Stimulated activated naive B cell treated with anti-CD40 and anti-IgM and Interleukin-4, amounts not matched to agents 10 μg/mL and 1 μg/mL and 100 μg/mL, for 72 hours (primary cell): Measurements from ENCODE around the gene LUZP1.

ENCODE experiments used
- ATAC-seq, 2 donors: fragments of 150-1000 bp; cut with Tn5 transposase; replicated peaks; 2 replicates each; pipeline ENCODE4 v1.10.0; 2021; ENCODE audit warnings: moderate library complexity in 1 of 2
- DNase-seq: peaks from one replicate; pipeline ENCODE4 v3.0.0; 2021
- H3K27ac Mint-ChIP-seq: one replicate; pipeline ENCODE4 v1.8.0; 2022; ENCODE audit warnings: mild to moderate bottlenecking, mixed read lengths
- H3K27me3 Mint-ChIP-seq, 2 donors: one replicate each; pipeline ENCODE4 v1.8.0; 2022; ENCODE audit warnings: mixed read lengths in 2 of 2
- H3K36me3 Mint-ChIP-seq, 2 donors: one replicate each; pipeline ENCODE4 v1.8.0; 2022; ENCODE audit warnings: mixed read lengths in 2 of 2, mild to moderate bottlenecking in 1 of 2
- H3K4me1 Mint-ChIP-seq, 2 donors: one replicate each; pipeline ENCODE4 v1.8.0; 2022; ENCODE audit warnings: mixed read lengths in 2 of 2, mild to moderate bottlenecking in 1 of 2
- H3K4me3 Mint-ChIP-seq, 2 donors: one replicate each; pipeline ENCODE4 v1.8.0; 2022; ENCODE audit warnings: mild to moderate bottlenecking in 2 of 2, mixed read lengths in 2 of 2, moderate library complexity in 1 of 2
- H3K9me3 Mint-ChIP-seq, 2 donors: one replicate each; pipeline ENCODE4 v1.8.0; 2022; ENCODE audit warnings: mixed read lengths in 2 of 2, mild to moderate bottlenecking in 1 of 2

The LUZP1 gene

DNA sequence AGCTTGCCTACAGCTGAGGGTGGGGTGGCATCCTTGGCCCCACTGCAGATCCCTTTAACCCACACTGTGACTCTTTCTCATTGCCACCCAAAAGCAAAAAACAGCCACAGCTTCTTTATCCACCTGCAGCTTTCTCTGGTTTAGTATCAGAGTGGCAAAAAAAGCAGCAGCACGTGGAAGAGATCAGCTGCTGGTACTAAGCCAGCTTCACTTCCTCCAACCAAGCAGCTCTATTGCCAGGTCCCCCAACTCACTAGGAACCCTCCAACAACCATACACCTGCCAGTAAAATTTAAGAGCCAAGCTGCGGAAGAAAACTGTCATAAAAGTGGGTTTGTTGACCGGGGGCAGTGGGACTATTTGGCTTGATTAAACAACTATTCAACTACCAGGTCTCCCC lies 83.0 kb downstream of the LUZP1 start:
- ATAC-seq = no peak
- Mint-ChIP-seq H3K4me1 (peaks cover 0 to 3% of the 10 kb centered on the region in 2 donors), H3K27ac (peak overlapping the region; percentile 62), H3K36me3 (peaks cover 38 to 64% of the 10 kb centered on the region in 2 donors), H3K4me3 (no peak overlapping the region), H3K27me3 (no peaks in the 10 kb centered on the region), H3K9me3 (no peaks in the 10 kb centered on the region)
- no peak for DNase-seq

DNA sequence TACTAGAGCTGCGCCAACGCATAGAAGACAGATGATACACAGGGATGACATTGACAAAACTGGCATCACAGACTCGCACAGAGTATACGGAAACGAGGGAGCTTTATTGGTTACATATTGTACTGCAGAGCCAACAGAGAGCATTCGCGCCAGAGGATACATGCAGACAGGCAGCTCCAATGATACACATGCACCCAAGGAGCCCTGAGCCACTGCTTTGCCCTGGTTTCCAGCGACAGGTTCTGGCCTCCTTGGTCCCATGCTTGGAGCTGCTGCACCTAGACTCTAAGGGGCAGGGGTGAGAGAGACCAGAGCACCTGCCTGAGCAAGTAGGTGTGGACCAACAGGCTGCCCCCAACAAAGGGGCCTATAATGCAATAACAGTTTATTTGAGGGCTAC lies 83.8 kb downstream of the LUZP1 start:
- H3K36me3 Mint-ChIP-seq = peaks cover 41 to 68% of the 10 kb centered on the region in 2 donors
- H3K4me1 Mint-ChIP-seq = peaks cover 0 to 3% of the 10 kb centered on the region in 2 donors
- ATAC-seq = no peak
- DNase-seq = no peak
- no peak overlapping the region for H3K4me3 Mint-ChIP-seq
- H3K27ac Mint-ChIP-seq = no peak overlapping the region
- H3K27me3 Mint-ChIP-seq = no peaks in the 10 kb centered on the region
- H3K9me3 Mint-ChIP-seq = no peaks in the 10 kb centered on the region

DNA sequence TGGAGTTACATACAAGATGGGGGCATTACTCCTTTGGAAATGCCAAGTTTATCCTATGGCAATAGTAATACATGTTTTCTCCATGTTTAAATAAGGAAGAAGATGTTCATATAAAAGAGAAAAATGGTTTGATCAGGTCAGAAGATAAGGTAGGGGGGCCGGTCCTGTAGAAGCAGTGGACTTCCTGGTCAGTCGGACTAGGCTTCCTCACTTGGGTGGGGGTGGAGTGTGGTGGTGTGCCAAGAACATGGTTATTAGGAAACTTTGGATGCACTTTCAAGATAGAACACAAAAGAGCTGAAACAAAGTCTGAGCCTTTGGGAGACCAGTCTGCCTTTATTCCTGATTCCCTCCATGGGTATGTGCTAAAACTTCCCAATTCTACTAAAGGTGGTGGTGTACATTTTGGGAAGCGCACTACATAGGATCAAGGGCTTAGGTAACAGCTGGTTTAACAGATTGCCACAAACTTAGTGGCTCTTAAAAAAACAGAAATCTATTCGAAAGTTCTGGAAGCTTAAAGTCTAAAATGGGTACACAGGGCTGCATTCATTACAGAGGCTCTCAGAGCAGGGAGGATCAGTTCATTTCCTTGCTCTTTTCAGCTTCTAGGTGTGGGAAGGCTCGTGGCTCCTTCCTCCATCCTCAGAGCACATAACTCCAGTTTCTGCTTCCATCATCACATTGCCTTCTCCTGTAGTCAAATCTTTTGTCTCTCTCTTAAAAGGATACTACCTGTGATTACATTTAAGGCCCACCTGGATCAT lies 84.8 kb downstream of the LUZP1 start:
- Mint-ChIP-seq H3K27ac (peak overlapping the region; percentile 57), H3K4me1 (peaks cover 0 to 3% of the 10 kb centered on the region in 2 donors), H3K36me3 (peaks cover 40 to 78% of the 10 kb centered on the region in 2 donors), H3K9me3 (no peaks in the 10 kb centered on the region), H3K27me3 (no peaks in the 10 kb centered on the region), H3K4me3 (no peak overlapping the region)
- ATAC-seq (no peak), DNase-seq (no peak)

DNA sequence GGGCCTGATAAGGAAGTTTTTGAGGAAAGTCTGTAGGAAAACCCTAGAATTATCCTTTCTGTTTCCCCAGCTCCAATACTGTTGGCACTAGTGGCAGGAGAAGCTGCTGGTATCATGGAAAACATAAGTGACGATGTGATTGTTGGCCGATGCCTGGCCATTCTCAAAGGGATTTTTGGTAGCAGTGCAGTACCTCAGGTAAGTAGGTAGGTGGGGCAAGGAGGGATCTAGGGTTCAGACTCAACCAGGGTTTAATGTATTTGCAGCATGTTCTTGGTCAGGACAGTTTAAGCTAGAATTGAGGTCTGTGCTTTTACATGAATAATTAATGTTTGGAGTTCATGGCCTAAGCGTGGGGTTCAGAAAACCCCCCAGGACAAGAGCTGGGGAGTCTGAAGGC lies 87.3 kb downstream of the LUZP1 start:
- no peak overlapping the region for H3K27ac Mint-ChIP-seq
- peaks cover 0 to 3% of the 10 kb centered on the region in 2 donors for H3K4me1 Mint-ChIP-seq
- peaks cover 35 to 67% of the 10 kb centered on the region in 2 donors for H3K36me3 Mint-ChIP-seq
- ATAC-seq (no peak), DNase-seq (no peak)
- H3K27me3 Mint-ChIP-seq = no peaks in the 10 kb centered on the region
- no peaks in the 10 kb centered on the region for H3K9me3 Mint-ChIP-seq
- no peak overlapping the region for H3K4me3 Mint-ChIP-seq

DNA sequence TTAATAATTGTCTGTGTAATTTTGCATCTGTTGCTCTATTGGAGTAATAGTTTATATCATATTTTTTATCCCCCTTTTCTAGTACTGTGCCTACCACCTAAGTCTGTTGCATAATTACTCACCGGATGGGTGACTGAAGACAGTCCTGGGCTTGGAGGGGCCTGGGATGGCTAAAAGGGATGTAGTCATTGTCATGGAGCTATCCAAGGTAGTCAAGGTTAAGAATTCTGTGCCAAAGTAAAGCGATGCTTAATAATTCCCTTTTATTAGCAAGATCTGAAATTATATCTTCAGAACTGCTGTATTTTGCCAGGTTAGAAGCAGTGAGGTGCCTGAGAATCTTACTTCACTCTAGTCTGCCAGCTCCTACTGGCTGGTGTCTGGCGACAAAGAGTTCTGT lies 87.8 kb downstream of the LUZP1 start:
- no peak for ATAC-seq
- Mint-ChIP-seq H3K27me3 (no peaks in the 10 kb centered on the region), H3K36me3 (peaks cover 35 to 63% of the 10 kb centered on the region in 2 donors), H3K4me1 (peaks cover 0 to 3% of the 10 kb centered on the region in 2 donors), H3K4me3 (no peak overlapping the region), H3K27ac (no peak overlapping the region), H3K9me3 (no peaks in the 10 kb centered on the region)
- no peak for DNase-seq

DNA sequence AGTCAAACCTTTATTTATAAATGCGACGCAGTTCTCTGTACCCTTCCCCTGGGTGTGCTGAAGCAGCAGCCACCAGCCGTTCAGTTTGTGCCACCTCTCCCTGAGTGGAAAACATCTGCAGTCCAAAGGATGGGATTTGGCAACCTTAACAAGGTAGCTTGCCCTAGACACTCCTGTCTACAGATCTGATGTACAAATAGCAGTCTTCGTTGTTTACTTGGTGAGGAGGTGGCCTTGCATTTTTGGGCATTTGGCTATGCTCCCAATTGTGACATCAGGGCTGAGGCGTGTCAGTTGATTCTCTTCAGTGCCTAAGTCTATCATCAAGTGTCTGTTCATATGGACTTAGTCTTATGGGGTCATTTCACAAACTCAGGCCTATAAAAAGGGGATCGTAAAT lies 89.6 kb downstream of the LUZP1 start:
- Mint-ChIP-seq H3K27ac (peak overlapping the region; percentile 51), H3K36me3 (peaks cover 35 to 56% of the 10 kb centered on the region in 2 donors), H3K27me3 (no peaks in the 10 kb centered on the region), H3K4me1 (no peaks in the 10 kb centered on the region), H3K4me3 (no peak overlapping the region), H3K9me3 (no peaks in the 10 kb centered on the region)
- ATAC-seq (no peak), DNase-seq (no peak)

GRCh38 chr1:23074012-23074411 lies 94.6 kb downstream of the LUZP1 start:
- H3K4me1 Mint-ChIP-seq = no peaks in the 10 kb centered on the region
- no peaks in the 10 kb centered on the region for H3K27me3 Mint-ChIP-seq
- no peaks in the 10 kb centered on the region for H3K9me3 Mint-ChIP-seq
- H3K4me3 Mint-ChIP-seq = no peak overlapping the region
- H3K36me3 Mint-ChIP-seq = peaks cover 29 to 45% of the 10 kb centered on the region in 2 donors
- no peak overlapping the region for H3K27ac Mint-ChIP-seq
- ATAC-seq = no peak
- no peak for DNase-seq

- Mint-ChIP-seq H3K27ac (peak overlapping the region; percentile 20), H3K27me3 (no peaks in the 10 kb centered on the region), H3K9me3 (no peaks in the 10 kb centered on the region), H3K36me3 (peaks cover 28 to 48% of the 10 kb centered on the region in 2 donors), H3K4me1 (peaks cover 0 to 2% of the 10 kb centered on the region in 2 donors), H3K4me3 (no peak overlapping the region)
- DNase-seq (no peak), ATAC-seq (no peak)
Measured at GRCh38 chr1:23069675-23070074, 99.0 kb downstream of the LUZP1 start.

DNA sequence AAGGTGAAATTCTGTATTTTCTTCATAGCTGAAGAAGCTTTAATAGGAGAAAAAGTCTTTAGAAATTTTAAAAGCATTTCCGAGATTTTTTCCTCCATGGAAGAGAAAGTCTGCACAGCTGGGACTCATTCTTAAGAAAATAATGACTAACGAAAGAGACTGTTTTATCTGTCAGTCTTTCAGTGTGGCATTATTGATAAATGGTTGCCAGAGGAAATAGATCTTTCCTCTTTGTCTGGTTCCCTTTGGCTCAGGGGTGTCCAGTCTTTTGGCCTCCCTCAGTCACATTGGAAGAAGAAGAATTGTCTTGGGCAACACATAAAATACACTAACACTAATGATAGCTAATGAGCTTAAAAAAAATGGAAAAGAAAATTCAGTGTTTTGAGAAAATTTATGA lies 99.5 kb downstream of the LUZP1 start:
- H3K9me3 Mint-ChIP-seq = no peaks in the 10 kb centered on the region

GRCh38 chr1:23066075-23066474 lies 102.6 kb downstream of the LUZP1 start:
- no peak for ATAC-seq
- no peak overlapping the region for H3K27ac Mint-ChIP-seq
- no peak overlapping the region for H3K4me3 Mint-ChIP-seq
- no peaks in the 10 kb centered on the region for H3K27me3 Mint-ChIP-seq
- H3K9me3 Mint-ChIP-seq = no peaks in the 10 kb centered on the region
- peaks cover 22 to 39% of the 10 kb centered on the region in 2 donors for H3K36me3 Mint-ChIP-seq
- DNase-seq = no peak
- peaks cover 0 to 2% of the 10 kb centered on the region in 2 donors for H3K4me1 Mint-ChIP-seq

More for the DNA sequence above, 99.5 kb downstream of the LUZP1 start:
- peaks cover 28 to 48% of the 10 kb centered on the region in 2 donors for H3K36me3 Mint-ChIP-seq
- ATAC-seq = no peak
- peaks cover 0 to 2% of the 10 kb centered on the region in 2 donors for H3K4me1 Mint-ChIP-seq
- H3K27me3 Mint-ChIP-seq = no peaks in the 10 kb centered on the region
- H3K27ac Mint-ChIP-seq = no peak overlapping the region
- DNase-seq = no peak
- no peak overlapping the region for H3K4me3 Mint-ChIP-seq

GRCh38 chr1:23065385-23065784 lies 103.3 kb downstream of the LUZP1 start:
- Mint-ChIP-seq H3K4me1 (peaks cover 0 to 2% of the 10 kb centered on the region in 2 donors), H3K27me3 (no peaks in the 10 kb centered on the region), H3K9me3 (no peaks in the 10 kb centered on the region), H3K27ac (no peak overlapping the region), H3K4me3 (no peak overlapping the region), H3K36me3 (peaks cover 25 to 40% of the 10 kb centered on the region in 2 donors)
- DNase-seq = no peak
- no peak for ATAC-seq

DNA sequence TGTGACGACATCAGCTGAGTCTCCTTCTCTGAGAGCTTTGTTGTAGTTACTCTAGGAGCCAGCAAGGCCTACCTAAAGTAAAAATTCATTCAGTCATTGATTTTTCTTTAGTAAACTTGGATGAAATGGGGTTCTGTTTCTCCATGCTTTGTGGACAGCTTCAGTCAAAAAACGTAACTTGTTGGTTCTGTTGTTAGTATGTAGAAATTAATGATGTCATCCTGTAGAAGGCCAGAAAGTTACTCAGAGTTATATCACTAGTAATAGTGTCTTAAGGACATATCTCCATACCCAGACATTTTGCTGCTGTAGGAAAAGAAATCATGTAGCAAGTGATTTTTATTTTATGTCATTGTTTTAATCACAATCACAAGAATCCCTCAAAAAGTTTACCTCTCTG lies 106.4 kb downstream of the LUZP1 start:
- H3K9me3 Mint-ChIP-seq = no peaks in the 10 kb centered on the region
- H3K4me1 Mint-ChIP-seq = peaks cover 0 to 2% of the 10 kb centered on the region in 2 donors
- DNase-seq = no peak
- peaks cover 27 to 40% of the 10 kb centered on the region in 2 donors for H3K36me3 Mint-ChIP-seq
- ATAC-seq = no peak
- no peaks in the 10 kb centered on the region for H3K27me3 Mint-ChIP-seq
- no peak overlapping the region for H3K27ac Mint-ChIP-seq
- no peak overlapping the region for H3K4me3 Mint-ChIP-seq

GRCh38 chr1:23057301-23057700 lies 111.4 kb downstream of the LUZP1 start:
- no peak for DNase-seq
- Mint-ChIP-seq H3K27me3 (no peaks in the 10 kb centered on the region), H3K4me3 (no peak overlapping the region), H3K4me1 (peaks cover 0 to 1% of the 10 kb centered on the region in 2 donors), H3K36me3 (peaks cover 26 to 45% of the 10 kb centered on the region in 2 donors), H3K9me3 (no peaks in the 10 kb centered on the region), H3K27ac (no peak overlapping the region)
- no peak for ATAC-seq

DNA sequence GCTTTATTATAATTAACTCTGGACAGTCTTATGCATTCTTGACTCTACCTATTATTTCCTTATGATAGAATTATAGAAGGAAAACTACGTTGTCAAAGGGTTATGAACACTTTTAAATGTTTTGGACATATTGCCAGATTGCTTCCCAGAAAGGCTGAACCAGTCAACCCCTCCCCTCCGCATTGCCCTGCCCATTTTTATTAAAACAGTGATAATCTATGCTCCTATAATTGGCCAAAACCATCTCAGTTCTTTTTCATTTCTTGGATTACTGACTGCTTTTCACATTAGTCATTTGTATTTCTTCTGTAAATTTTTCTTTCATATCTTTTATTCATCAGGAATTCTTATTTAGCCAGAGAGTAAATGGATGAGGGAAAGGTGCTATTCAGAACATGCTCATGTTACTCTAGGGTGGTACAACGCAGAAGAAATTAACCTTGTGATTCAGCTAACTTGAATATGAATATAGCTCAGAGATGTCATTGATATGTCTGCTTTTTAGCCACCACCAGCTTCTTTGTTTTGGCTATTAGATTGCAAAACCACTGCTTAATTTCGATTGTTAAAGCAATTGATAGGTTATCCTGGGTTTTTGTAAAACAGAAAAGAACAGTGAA lies 117.3 kb downstream of the LUZP1 start:
- no peak for DNase-seq
- Mint-ChIP-seq H3K4me1 (peaks cover 0 to 1% of the 10 kb centered on the region in 2 donors), H3K36me3 (peaks cover 14 to 18% of the 10 kb centered on the region in 2 donors), H3K27ac (no peak overlapping the region), H3K27me3 (no peaks in the 10 kb centered on the region), H3K4me3 (no peak overlapping the region), H3K9me3 (no peaks in the 10 kb centered on the region)
- ATAC-seq = no peak

DNA sequence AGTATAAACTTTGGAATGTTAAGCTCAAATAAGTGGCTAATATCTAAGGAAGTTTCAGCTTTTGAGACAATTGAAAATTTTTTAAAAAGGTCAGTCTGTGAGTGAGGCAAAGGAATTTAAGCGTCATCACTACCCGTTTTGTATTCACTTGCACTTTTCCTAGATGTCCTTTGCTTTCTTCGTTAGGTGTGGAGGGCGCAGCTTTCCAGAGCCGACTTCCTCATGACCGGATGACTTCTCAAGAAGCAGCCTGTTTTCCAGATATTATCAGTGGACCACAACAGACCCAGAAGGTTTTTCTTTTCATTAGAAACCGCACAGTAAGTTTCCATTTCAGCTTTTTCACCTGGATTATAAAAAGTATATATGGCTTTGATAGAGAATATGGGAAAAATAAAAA lies 118.5 kb downstream of the LUZP1 start:
- Mint-ChIP-seq H3K27ac (no peak overlapping the region), H3K9me3 (no peaks in the 10 kb centered on the region), H3K4me1 (peaks cover 4 to 7% of the 10 kb centered on the region in 2 donors), H3K27me3 (no peaks in the 10 kb centered on the region), H3K36me3 (peaks cover 14 to 23% of the 10 kb centered on the region in 2 donors), H3K4me3 (no peak overlapping the region)
- ATAC-seq (no peak), DNase-seq (no peak)
